HuH-7 (cell line): Measurements from ENCODE around the gene PA2G4.
A peak's percentile ranks its signal among the peaks of the same experiment; 100 is the strongest.

Experiments used
- DNase-seq: peaks from one replicate; pipeline ENCODE4 v3.0.0; 2011; ENCODE audit warnings: low spot score

PA2G4 gene

DNA sequence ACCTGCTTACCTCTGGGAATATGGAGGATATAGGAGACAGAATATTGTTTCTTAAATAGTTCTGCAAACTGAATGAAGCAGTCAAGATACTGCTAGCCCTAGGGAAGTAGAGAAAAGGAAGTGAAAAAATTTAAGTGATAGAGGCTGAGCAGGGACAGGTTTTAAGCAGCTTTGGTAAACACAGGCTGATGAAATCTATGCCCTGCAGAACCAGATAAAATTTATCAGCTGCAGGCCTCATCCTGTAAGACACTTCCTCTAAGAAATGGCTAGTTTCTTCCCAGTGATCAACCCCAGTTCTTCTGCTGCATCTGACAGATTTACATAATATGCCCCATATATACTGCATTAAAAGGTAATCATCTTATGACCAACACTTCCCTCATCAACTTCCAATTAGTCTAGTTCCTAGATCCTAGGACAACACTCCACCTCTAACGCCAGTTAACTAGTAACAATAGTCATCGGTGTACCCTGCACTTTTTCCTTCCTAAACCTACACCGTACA is 22.4 kb downstream of the PA2G4 start:
- no peak for DNase-seq

DNA sequence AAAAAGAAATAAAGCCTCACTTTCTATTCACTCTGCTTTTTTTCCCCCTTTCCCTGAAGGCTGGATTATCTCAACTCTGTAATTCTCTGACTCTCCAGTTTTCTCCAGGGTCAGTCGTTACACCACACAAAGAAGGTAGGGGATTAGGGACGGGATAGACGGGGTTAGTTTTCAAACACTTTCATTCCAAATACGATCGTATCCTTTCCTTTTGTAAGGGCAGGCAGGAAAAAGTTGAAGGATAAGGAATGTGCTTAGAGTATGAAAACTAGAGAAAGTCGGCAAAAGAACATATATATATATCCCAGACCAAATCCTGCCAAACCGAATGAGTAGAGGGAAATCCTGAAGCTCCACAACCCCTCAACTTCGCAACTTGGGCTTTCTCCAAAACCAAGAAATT is 23.1 kb downstream of the PA2G4 start:
- no peak for DNase-seq

GRCh38 chr12:56127888-56128669 is 23.7 kb downstream of the PA2G4 start, which contains the start of gene ESYT1:
TSS of gene ESYT1 (plus strand) at chr12:56128267. CDS start at chr12:56128320, 53 bp downstream.
- DNase-seq = peak; percentile 97

DNA sequence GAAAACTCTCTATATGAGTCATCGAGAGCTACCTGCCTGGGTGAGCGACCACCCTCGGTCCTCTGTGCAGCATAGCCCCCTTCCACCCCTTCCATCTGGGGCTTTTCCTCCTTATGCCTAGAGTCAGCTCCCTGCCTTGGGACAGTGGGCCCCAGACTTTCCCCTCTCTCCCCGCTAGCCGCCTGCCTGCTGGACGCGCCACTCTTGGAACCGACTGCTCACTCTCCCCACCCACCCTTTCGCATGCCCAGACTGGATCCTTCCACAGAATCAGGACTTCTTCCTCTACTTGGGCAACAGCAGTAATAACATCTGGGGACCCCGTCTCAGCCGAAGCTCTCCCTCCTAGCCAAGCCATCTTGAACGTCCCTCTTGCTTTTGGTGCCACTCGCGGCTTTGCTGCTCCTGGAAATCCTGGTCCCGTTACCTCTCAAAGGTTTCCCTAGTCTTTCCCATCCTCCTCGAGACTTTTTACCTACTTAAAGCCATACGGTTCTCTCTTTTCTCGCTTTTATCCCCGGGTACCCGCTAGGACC is 24.4 kb downstream of the PA2G4 start:
- DNase-seq = no peak

DNA sequence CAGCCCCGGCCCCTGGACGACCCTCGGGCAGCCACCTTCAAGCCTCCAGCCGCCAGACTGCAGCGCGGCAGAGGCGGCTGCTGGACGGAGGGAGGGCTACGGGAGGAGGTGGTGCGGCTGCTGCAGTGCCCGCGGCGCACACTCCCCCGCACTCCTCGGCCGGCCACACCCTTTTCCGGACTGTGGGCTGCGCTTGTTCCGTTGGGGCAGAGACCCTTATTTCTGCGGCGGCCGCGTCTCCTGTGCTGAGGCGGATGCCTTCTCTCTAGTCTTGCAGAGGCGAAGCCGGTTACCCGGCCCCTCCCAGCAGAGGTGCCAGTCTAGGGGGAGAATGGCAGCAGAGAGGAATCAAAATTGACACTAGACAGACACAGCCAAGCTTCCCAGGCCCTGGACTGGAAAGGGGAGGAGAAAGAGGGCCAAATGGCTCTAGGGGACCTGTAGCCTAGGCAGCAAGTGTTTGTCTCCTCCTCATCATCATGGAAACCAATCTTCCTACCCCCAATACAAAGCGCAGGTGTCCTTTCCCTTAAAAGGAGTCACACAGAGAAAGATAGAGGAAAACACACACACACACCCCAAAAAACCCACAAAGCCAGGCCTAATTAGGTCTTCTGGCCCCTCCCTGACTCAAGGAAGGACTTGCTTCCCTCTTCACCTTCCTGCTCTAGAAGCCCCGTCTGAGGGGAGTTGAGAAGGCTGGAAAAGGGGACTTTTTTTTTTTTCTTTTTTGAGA is 25.0 kb downstream of the PA2G4 start:
- DNase-seq = no peak

GRCh38 chr12:56129942-56130495 is 25.7 kb downstream of the PA2G4 start:
- DNase-seq = no peak

DNA sequence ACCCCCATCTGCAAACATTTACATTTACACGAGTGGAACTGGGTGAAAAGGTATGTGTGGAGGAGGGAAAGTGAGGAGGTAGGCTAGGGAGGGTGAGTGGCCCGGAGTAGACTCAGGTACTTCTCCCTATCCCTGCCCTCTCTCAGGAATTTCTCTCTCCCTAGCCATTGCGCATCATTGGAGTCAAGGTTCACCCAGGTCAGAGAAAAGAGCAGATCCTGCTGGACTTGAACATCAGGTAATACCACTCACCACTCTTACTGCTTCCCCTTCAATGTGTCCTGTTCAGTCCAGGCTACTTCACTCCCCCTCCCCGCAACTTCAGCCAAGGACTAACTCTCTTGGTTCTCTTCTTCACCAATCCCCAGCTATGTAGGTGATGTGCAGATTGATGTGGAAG is 26.5 kb downstream of the PA2G4 start:
- DNase-seq = no peak

GRCh38 chr12:56134897-56135296 is 30.5 kb downstream of the PA2G4 start:
- no peak for DNase-seq

- DNase-seq = no peak
Observed at GRCh38 chr12:56137853-56138571, 33.7 kb downstream of the PA2G4 start.

DNA sequence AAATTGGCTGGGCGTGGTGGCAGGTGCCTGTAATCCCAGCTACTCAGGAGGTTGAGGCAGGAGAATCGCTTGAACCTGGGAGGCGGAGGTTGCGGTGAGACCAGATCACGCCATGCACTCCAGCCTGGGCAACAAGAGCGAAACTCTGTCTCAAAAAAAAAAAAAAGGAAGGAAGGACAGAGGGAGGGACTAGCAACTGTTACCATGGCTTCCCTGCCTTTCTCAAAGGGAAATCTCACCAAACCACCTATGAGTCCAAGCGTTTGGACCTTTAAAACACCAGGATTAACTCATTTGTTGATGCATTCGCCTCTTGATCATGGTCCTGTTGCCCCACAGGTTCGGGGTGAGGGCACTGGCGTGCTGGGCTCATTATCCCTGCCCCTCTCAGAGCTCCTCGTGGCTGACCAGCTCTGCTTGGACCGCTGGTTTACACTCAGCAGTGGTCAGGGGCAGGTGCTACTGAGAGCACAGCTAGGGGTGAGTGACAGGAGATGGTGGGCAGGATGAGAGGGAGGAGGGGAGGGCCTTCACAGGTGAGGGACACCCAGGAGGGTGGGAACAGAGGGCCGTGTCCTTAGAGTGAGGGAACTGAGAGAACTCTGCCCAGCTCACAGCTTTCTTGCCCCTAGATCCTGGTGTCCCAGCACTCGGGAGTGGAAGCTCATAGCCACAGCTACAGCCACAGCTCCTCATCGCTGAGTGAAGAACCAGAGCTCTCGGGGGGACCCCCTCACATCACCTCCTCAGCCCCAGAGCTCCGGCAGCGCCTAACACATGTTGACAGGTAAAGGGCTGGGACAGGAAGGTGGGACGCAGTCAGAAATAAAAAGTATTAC is 37.8 kb downstream of the PA2G4 start:
- DNase-seq = no peak

DNA sequence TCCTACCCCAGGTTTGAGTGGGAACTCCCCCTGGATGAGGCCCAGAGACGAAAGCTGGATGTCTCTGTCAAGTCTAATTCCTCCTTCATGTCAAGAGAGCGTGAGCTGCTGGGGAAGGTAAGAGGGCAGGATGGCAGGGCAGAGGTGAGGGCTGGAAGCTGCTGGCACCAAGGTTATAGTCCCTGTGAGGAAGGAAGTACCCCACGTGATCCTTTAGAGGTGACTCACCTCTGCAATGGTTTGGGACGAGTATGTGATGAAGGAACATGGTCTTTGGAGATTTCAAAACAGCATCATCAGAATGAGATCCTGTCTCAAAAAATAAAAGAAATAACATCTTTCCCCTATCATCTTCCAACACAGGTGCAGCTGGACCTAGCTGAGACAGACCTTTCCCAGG is 38.9 kb downstream of the PA2G4 start:
- DNase-seq = no peak

GRCh38 chr12:56143870-56144269 is 39.5 kb downstream of the PA2G4 start:
- DNase-seq = no peak

GRCh38 chr12:56145217-56145616 is 40.9 kb downstream of the PA2G4 start:
- no peak for DNase-seq

GRCh38 chr12:56146492-56147460 is 42.4 kb downstream of the PA2G4 start:
- no peak for DNase-seq

- DNase-seq = no peak
Observed at GRCh38 chr12:56150563-56150962, 46.2 kb downstream of the PA2G4 start.

DNA sequence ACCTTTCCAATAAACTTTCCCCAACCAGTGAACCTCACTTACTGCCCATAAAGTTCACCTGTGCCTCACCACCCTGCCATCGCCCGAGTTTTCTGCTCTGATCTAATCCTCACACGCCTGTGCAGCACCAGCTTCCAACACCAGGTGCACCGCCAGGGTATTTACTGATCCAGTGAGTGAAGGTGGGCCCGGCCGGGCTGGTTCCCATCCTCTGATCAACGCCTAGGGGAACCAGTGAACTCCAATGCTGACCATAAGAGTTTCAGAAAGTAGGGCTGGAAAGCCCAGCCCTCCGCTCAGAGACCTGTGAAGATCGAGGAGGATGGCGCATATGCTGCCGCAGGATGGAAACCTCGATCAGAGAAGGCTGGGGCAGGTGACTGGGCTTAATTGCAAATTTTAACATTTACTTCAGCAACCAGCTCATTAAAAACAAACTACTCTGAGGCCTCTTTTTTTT is 47.3 kb downstream of the PA2G4 start:
- DNase-seq = peak; percentile 76

GRCh38 chr12:56152132-56152755 is 47.9 kb downstream of the PA2G4 start, which contains the start of gene MYL6B:
TSS of gene MYL6B (plus strand) at chr12:56152587. CDS start at chr12:56153919, 1,332 bp downstream.
- peak; percentile 93 for DNase-seq

DNA sequence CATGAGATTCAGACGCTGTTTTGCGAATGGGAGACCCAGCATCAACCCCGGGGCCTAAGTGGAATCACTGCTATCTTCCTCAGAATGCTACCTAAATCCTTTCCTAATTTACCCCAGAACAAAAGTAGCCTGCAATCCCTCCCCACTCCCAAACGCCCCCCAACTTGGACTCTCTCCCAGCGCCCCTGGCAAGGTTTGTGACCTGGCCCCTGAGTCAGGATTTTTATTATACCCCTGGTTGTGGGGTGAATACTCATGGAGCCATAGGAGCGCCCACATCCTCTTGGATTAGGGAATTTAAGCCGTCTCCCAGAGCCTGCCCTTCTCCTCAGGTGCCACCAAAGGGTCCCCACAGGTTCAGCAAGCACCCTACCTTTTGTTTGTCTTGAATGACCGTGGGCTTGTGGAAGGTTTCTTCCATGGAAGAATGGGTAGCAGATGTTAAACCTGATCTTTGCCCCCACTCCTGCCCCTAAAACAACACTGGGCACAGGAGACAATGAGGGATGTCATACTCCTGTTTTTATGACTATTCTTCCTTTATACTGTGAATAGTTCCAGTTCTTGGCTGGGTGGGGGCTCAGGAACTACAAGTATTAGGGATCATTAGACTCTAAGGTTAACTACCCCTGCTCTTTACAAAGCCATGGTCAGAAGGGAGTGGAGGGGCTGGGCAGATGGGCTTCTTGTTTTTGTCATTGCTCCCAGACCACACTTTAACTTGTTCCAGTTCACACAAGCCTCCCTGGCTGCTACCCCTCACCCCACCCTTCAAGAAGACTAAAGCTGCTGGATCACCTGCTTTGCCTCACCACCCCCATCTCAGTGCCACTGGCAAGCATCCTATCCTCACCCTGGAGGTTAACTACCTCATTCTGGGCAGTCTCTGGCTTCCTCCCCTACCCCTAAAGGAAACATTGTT is 48.7 kb downstream of the PA2G4 start:
- no peak for DNase-seq
